ENCODE data around the gene TADA3. TPM values are rescaled to one million over a fixed set of nuclear protein-coding genes. Genes with fewer than 3 reads are reported as not detected.

TADA3 gene
- total and polyA plus RNA-seq, 8 donors = 50.0 to 91.7 (median 74.8) TPM

DNA sequence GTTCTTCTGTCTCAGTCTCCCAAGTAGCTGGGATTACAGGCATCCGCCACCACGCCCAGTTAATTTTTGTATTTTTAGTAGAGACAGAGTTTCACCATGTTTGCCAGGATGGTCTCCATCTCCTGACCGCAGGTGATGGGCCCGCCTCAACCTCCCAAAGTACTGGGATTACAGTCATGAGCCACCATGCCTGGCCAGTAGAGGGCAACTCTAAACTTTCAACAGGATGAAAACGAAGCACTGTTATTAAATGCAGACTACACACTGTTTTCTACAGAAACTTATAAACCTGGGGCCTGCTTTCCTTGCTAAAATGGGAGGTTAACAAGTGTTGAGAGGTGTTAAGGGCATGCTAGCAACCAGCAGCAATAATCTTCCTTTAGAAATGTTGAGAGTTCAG, 8.3 kb upstream of the TADA3 start:
- Histone ChIP-seq H3K27me3 (no peaks in the 10 kb centered on the region), H3K36me3 (peaks cover 9 to 97% of the 10 kb centered on the region in 2 donors), H3K9me3 (no peaks in the 10 kb centered on the region), H3K4me3 (no peak overlapping the region), H3K4me1 (peaks cover 0 to 10% of the 10 kb centered on the region in 2 donors), H3K27ac (no peak overlapping the region)
- TF ChIP-seq, protein P1, sequence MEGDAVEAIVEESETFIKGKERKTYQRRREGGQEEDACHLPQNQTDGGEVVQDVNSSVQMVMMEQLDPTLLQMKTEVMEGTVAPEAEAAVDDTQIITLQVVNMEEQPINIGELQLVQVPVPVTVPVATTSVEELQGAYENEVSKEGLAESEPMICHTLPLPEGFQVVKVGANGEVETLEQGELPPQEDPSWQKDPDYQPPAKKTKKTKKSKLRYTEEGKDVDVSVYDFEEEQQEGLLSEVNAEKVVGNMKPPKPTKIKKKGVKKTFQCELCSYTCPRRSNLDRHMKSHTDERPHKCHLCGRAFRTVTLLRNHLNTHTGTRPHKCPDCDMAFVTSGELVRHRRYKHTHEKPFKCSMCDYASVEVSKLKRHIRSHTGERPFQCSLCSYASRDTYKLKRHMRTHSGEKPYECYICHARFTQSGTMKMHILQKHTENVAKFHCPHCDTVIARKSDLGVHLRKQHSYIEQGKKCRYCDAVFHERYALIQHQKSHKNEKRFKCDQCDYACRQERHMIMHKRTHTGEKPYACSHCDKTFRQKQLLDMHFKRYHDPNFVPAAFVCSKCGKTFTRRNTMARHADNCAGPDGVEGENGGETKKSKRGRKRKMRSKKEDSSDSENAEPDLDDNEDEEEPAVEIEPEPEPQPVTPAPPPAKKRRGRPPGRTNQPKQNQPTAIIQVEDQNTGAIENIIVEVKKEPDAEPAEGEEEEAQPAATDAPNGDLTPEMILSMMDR (IDR thresholded peaks at IDR 0.05) = no peak
- intact Hi-C loops (cut with DNase I) = no loop called here
- no peak for ATAC-seq
- DNase-seq = no peak

DNA sequence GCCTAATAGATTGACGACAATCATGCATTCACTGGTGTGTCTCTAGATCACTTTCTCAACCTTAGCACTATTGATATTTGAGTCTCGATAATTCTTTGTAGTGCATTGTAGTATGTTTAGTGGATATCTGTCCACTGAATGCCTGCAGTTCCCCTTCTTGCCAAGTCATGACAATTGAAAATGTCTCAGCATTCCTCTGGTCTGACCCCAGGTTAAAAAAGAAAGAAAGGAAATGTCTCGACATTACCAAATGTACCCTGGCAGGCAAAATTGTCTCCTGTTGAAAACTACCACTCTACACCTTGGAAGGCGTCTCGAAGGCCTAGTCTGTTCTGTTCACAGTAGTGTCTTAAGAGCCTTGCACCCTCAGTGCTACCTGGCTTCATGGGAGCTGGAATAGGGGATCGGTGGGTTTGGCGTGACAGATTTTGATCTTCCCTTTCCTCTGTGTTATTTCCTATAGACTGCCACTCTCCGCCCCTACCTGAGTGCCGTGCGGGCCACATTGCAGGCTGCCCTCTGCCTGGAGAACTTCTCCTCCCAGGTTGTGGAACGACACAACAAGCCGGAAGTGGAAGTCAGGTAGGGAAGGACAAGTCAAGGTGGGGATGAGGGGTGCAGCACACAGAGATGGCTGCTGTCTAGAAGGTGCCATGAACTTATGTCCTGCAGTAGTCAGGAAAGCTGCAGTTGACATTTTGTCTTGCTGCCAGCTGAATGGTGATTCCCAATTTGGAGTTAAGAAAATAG, 5.1 kb upstream of the TADA3 start:
- H3K36me3 ChIP-seq = peaks cover 9 to 75% of the 10 kb centered on the region in 2 donors
- no peak overlapping the region for H3K4me3 ChIP-seq
- H3K27ac ChIP-seq = no peak overlapping the region
- no peaks in the 10 kb centered on the region for H3K27me3 ChIP-seq
- H3K9me3 ChIP-seq = no peaks in the 10 kb centered on the region
- intact Hi-C loops (cut with DNase I) = no loop called here
- ATAC-seq (no peak), DNase-seq (no peak)
- peaks cover 13 to 32% of the 10 kb centered on the region in 2 donors for H3K4me1 ChIP-seq
- TF ChIP-seq, protein P1 (IDR thresholded peaks at IDR 0.05) = no peak

DNA sequence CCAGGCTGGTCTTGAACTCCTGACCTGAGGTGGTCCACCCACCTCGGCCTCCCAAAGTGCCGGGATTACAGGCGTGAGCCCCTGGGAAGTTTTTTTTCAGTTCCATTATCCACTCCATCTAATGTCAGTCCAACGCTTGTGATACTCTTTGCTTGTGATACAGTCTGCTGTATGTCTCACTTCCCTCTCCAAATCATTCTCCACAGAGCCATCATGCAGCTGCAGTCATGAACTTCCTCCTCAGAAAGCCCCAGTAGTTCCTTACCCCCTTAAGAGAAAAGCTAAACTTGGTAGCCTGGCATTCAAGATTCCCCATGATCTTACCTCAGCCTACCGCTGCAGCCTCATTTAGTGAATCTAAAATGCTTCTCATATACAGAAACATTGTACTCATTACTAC, 2.9 kb upstream of the TADA3 start:
- ATAC-seq (no peak), DNase-seq (no peak)
- Histone ChIP-seq H3K9me3 (no peaks in the 10 kb centered on the region), H3K4me3 (peak overlapping the region in 1 of 2 donors; percentile 7), H3K27ac (peak overlapping the region in 1 of 2 donors; percentile 98), H3K4me1 (peaks cover 17 to 50% of the 10 kb centered on the region in 2 donors), H3K27me3 (no peaks in the 10 kb centered on the region), H3K36me3 (peaks cover 0 to 60% of the 10 kb centered on the region in 2 donors)
- intact Hi-C loops (cut with DNase I) = no loop called here
- TF ChIP-seq, protein P1 (IDR thresholded peaks at IDR 0.05) = no peak

DNA sequence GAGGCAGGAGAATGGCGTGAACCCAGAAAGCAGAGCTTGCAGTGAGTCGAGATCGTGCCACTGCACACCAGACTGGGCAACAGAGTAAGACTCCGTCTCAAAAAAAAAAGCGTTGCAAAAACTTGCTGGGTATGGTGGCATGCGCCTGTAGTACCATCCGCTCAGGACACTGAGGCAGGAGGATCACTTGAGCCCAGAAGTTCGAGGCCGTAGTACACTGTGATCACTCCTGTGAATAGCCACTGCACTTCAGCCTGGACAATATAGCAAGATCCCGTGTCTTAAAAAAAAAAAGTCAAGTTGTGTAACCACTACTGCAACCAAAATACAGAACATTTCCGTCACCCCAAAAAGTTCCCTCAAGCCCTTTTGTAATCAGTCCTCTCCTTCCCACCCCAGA, 2.1 kb upstream of the TADA3 start:
- Histone ChIP-seq H3K9me3 (no peaks in the 10 kb centered on the region), H3K4me3 (peak overlapping the region in 1 of 2 donors; percentile 99), H3K36me3 (peaks cover 0 to 60% of the 10 kb centered on the region in 2 donors), H3K4me1 (peaks cover 17 to 51% of the 10 kb centered on the region in 2 donors), H3K27ac (peak overlapping the region in 1 of 2 donors; percentile 98), H3K27me3 (no peaks in the 10 kb centered on the region)
- intact Hi-C loops (cut with DNase I) = no loop called here
- ATAC-seq (no peak), DNase-seq (no peak)
- TF ChIP-seq, protein P1 (IDR thresholded peaks at IDR 0.05) = no peak

DNA sequence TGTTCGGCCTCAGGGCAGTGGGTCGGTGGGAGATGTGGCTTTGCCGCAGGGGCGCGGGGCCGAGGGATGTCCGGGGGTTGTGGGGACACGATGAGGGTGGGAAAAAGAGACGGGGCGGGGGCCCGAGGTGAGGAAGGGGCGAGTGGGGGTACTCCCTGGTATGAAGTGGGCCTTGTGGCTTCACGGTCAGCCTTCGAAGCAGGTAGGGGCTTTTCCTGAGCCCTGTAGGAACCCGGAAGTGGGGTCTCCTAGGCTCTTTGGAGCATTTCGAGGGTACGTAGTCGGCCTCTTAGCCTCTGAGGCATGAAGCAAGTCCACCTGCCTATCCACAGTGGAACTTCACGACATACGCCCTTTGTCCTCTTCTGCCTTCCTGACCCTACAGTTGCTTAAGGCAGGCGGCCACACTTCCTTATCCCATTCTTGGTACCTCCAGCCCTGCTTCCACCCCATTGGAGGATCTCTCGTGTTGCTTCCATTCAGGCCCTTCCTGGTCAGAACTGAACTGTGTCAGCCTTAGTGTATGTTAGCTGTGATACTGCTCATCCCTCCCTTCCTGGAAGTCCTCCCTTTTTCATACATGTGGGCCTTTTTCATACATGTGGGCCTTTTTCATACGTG, 998 bp upstream of the TADA3 start:
- peaks cover 0 to 60% of the 10 kb centered on the region in 2 donors for H3K36me3 ChIP-seq
- no peaks in the 10 kb centered on the region for H3K27me3 ChIP-seq
- peaks cover 17 to 51% of the 10 kb centered on the region in 2 donors for H3K4me1 ChIP-seq
- TF ChIP-seq, protein P1 (IDR thresholded peaks at IDR 0.05) = peak in 1 of 2 donors; percentile 16
- peak overlapping the region; percentile 85 to 99 for H3K4me3 ChIP-seq
- ATAC-seq = peak; percentile 20
- peak overlapping the region; percentile 89 to 98 for H3K27ac ChIP-seq
- peak in 1 of 4 donors; percentile 58 for DNase-seq
- no peaks in the 10 kb centered on the region for H3K9me3 ChIP-seq
- intact Hi-C loops (cut with DNase I) = no loop called here

Measured in left lung (tissue), 10 donors.